Measurements from ENCODE around the gene MEG3.

Gene MEG3

DNA sequence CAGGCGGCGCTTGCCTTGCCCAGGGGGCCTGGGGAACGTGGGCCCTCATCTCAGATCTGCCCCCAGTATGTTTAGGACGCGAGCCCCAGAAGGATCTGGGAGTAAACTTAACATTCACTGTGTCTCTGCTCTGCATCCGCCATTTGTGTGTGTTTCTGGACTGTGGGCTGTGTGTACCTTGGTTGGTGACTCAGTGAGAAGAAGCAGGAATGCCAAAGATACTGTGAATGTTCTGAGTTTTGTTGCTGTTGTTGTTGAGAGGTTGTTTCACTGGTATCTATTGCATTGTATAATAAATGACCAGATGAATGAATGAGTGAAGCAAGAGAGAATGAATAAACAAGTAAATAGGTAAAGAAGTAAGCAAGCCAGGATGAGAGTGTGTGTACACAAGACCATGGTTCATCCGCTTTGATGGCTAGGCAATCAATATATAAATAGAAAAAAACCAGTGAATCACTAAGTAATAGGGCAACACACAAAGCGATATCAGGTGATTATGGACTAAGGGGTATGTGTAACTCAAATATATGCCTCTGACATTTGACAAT, 20.5 kb downstream of the MEG3 start:
- no peak for DNase-seq (ENCODE audit: low read depth in 2 of 2)

DNA sequence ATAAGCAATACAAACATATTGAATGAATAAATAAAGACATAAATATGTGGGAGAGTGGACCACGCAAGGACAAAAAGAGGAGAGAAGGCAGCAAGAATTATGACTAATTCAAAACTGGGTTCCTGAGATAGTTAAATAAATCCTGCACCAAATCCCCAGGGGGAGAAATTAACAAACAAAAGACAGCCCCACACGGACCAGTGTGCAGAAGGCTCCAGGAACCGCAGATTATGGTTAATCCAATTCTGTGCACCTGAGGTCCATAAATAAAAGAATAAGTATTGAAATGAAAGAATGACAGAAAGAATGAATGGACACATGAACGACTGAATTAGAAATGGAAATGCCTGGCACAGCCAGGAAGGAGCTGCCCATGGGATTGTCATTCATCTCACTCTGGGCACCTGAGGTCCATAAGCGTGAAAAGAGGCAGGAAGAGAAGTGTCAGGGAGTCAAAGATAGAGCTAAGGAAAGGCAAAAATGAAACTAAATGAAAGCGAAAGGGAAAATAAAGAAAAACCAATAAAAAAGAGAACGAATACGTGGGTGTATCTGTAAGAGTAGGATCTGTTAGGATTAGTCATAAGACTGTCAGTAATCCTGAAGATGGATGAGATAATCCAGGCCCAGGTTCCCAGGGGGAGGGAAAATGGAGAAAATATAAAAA, 23.3 kb downstream of the MEG3 start:
- DNase-seq (ENCODE audit: low read depth in 2 of 2): no peak

DNA sequence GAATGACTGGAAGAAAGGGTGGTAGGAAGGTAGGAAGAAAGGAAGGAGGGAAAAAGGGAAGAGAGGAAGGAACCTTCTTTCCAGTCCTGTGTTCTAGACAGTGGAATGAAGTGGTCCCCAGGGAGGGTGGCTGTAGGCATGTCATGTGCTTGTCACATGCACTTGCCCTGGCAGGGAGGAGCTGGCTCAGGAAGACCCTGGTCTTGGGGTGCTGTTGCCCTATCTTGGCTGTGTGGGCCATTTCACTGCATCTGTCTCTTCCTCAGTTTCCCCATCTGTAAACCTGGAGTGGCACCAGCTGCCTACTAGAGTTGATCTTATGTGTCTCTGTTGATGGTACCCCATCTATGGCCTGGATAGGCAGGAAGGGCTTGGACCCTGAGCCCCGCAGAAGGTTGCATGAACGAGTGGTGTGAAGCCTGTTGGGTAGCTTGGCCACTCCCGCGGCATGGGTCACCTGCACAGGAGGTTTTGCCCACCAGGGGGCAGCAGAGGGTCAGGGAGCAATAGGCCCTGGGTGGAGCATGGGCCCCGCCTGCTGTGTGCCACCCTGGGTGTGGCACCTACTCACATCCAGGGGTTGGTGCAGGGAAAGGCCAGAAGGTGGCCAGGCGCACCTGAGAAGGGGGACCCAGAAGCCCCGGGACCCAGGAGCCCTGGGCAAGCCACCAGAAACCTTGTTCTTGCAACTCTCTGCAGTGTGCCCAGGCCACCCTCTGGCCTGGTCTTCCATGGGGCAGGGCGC, 25.1 kb downstream of the MEG3 start:
- peak; percentile 75 to 79 for DNase-seq (ENCODE audit: low read depth in 2 of 2)

DNA sequence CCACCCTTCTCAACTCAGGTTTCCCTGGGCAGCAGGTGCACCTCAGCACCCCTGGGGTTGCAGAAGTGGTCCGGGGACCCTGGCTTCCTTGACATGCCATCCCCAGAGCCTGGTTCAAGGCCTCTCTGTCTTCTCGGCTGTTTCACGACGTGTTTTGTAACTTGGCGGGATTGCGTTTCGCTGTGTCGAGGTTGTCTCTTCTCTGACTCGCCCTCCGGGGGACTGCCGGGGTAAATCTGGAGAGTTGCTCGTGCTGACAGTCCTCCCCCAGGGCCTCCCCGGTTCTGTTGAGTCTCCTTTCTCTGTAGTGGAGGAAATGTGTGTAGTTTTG, 25.6 kb downstream of the MEG3 start:
- DNase-seq (ENCODE audit: low read depth in 2 of 2): no peak

DNA sequence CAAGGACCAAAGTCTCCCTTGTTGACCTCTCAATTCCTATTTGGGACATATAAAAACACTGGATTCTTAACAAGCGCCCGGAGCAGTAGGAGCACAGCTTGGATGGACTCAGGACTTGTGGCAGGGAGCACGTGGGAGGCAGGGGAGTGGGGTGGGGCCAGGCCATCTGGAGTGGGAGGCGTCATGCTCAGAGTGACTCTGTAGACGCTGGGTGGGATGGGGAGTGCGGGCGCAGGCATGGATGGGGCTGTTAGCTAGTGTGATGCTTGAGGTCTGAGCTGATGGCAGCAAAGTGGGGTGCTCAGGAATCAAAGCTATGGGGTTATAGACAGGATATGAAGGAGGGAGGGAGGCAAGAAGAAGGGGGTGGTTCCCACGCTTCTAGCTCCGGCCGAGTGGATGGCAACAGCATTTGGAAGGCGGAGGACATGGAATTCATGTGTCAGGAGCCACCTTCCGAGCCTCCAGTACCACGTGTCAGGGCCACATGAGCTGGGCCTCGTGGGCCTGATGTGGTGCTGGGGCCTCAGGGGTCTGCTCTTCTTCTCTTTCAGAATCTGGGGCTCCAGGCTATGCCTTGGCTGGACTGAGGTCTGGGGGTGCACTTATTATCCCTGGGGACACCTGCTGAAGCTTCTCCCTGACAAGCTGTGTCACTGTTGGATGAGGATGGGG, 26.2 kb downstream of the MEG3 start:
- DNase-seq (ENCODE audit: low read depth in 2 of 2): no peak

DNA sequence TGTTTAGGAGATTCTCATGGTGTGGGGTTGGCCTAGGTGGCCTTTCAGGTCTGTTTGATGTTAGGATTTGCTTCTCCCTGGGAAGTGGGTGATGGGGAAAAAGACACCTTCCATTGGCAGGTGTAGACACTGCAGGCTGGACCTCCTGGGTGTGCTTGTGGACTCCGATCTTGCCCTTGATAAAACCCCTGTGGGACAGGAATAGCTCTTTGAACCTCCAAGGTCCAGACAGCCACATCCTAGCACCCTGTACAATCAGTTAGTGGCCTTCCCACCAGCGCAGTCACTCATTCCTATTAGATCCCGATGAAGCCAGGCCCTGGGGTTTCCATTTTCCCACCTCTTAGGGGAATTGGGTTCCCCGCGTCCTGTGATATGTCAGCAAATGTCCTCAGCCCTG, 28.5 kb downstream of the MEG3 start:
- no peak for DNase-seq (ENCODE audit: low read depth in 2 of 2)

DNA sequence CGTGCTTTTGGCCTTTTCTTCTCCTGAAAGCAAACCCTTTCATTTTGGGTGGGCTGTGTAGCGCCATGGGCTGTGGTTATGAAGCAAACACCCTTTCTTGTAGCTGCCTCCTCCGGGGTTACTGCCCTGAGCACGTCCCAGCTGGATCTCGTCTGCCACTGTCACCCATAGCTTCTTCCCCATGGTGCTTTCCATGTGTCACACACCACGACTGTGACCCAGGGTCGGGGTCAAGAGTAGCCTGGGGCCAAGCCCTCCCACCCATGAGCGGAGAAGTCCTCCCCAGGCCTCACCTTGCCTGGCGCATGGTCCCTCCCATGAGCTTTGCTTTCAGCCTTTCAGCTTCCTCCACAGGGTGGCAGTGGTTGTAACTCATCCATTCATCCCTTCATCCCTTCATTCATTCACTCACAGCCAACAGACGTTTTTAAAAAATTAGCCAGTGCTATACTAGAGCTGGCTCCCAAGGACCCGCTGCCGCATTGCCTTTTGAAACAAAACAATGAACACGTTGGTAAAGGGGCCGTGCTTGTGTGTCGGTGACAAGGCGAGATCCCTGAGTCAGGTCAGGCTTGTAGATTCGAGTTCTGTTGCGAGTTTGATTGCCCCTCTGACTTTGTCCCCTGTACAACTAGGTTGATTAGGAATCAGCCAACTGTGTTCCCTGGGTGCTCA, 29.5 kb downstream of the MEG3 start:
- no peak for DNase-seq (ENCODE audit: low read depth in 2 of 2)

DNA sequence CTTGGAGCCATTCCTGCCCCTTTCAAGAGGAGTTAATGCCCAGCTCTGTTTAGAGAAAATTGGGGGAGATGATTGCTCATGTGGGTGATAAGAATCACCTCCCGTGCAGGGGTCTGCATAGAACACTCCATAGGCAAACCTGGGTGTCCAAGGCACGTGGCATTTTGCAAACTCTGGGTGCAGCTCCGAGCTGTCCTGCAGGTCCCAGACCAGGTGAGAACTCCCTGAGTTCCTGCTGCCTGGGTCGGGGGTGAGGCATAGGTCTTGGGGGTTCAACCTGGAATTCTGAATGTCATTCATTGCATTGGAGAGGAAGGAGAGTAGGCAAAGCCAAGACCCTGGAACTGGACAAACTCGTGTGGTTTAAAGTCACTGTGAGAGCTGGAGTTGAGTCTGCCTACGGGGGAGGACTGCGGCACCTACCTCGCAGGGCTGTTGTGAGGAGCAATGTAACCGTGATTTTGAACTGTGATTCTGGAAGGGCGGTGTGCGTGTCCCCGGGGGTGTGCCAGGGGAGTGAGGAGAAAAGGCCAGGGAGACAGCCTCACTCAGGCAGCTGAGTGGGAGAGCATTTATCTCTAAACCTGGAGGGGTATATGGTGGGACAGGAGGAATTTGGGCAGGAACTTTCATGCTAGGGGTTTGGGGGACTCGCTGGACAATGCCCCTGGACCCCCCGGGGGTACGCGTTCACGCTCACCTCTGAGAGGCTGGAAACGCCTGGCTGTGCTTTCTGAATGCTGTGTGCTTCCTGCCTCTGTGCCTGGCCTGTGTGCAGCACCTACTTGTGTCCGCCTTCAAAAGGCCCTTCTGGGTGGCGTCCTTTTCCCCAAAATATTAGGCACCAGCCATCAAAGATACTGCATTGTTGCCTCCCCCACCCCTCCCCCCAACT, 30.4 kb downstream of the MEG3 start:
- no peak for DNase-seq (ENCODE audit: low read depth in 2 of 2)

DNA sequence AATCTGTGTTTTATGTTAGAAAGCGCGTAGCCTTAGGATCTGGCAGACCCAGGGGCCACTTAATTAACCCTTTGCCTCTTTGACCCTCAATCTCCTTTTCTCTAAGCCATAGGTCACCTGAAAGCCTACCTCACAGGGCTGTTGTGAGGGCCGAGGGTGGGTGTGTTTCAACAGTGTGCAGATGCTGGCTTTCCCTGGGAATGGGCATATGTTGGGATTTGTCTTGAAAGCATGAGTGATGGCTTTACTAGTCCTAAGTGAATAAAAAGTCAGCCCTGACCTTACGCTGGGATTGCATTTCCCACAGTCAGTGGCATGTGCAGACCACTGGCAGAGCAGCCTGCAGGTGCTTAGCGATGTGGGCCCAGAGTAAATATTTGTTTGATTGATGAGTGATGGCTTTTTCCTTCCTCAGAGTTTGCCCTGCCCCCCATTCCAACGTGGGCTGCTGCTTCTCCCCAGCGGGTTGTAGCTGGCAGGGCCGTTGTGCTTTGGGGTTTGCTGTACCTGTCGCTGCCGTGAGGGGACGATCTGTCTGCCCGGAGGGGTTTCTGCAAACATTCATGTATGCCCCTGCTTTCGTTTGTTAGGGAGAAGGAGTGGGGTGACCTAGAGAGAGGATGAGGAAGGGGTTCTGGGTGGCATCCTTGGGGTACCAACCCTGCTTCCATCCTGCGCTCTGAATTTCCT, 31.5 kb downstream of the MEG3 start:
- DNase-seq (ENCODE audit: low read depth in 2 of 2): no peak

DNA sequence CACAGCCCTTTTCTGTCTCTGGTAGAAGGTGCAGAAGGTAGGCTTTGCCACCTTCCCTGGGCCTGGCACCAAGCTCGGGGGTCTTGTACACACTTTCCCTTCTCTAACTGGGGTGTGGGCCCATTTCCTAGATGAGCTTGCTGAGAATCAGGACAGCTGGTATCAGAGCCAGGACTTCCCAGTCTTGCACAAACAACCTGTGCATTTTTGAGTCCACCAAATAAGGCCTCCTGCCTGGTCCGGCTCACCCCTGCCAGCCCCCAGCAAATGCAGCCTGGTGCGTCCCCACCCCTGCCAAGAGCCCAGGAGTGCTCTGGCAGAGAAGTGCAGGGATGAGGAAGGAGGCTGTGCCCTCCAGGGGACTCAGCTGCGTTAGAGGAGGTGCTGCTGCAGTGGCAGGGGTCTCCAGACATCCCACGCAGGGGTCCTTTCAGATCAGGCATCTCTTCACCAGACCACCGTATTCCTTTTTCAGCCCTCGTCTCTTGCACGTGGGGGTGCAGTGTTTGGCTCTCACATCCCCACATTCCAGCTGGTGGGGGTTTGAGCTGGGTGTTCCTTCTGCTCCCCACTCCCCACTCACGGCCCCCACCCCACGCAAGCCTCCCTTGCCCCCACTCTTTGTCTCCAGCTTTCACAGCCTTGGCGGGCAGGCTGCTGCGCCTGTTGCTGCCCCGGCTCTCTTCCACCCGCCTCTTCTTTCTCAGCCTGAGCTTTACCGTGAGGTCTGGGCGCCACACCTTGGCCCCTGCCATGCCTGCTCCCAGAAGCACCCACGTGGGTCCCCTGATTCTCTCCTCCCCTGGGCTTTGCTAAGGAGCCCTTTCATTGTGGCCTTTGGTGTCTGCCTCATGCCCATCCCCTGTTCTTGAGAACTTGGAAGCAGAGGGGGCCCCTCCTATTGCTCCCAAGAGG, 32.3 kb downstream of the MEG3 start:
- no peak for DNase-seq (ENCODE audit: low read depth in 2 of 2)

DNA sequence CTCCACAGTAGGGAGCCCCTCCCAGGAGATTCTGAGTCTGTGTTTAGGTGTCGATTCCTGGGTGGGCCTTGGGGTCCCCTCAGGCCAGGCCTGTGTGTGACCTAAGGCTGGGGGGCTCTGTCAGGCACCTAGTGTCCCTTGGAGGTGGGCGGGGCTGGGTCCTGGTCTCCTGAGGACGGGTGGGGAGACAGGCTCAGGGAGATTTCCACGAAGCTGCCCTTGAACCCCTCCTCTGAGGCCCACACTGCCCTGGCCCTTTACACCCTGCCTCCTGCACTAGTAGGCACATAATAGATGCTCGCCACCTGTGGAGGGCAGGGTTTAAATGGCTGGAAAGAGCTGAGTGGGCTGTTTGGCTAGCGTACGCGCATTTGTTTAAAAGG, 32.9 kb downstream of the MEG3 start:
- DNase-seq (ENCODE audit: low read depth in 2 of 2): no peak

DNA sequence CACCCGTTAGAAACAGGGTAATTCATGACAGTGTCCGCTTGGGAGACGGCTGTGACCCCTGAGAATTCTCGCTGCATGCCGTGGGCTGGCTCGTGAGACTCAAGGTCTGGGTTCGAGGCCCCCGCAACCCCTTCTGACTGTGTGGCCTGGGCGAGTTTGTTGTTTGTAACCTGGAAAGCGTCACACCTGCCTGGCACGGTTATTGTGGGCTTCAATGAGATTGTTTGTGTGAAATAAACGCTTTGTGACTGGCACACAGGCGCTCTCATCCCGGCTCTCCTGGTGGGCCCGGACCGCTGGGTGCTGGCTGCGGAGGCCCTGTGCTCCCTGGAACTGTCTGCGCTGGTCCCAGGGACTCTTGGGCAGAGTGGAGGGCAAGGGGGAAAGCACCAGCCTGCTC, 33.9 kb downstream of the MEG3 start:
- no peak for DNase-seq (ENCODE audit: low read depth in 2 of 2)

DNA sequence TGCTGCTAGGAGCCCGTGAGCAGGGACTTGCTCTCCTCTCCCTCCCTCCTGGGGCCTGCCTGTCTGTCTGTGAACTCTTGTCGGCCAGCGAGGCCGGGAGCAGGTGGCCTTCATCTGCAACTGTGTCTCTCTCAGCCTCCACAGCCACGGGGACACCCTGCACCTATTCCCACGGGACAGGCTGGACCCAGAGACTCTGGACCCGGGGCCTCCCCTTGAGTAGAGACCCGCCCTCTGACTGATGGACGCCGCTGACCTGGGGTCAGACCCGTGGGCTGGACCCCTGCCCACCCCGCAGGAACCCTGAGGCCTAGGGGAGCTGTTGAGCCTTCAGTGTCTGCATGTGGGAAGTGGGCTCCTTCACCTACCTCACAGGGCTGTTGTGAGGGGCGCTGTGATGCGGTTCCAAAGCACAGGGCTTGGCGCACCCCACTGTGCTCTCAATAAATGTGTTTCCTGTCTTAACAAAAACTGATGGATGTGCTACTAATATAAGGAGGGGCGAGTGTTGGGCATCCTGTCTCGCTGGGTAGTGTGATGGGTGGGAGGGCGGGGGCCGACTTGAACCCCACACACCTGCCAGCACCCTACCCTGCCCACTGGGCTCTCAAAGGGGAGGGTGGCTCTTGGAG, 34.8 kb downstream of the MEG3 start:
- DNase-seq (ENCODE audit: low read depth in 2 of 2): no peak

DNA sequence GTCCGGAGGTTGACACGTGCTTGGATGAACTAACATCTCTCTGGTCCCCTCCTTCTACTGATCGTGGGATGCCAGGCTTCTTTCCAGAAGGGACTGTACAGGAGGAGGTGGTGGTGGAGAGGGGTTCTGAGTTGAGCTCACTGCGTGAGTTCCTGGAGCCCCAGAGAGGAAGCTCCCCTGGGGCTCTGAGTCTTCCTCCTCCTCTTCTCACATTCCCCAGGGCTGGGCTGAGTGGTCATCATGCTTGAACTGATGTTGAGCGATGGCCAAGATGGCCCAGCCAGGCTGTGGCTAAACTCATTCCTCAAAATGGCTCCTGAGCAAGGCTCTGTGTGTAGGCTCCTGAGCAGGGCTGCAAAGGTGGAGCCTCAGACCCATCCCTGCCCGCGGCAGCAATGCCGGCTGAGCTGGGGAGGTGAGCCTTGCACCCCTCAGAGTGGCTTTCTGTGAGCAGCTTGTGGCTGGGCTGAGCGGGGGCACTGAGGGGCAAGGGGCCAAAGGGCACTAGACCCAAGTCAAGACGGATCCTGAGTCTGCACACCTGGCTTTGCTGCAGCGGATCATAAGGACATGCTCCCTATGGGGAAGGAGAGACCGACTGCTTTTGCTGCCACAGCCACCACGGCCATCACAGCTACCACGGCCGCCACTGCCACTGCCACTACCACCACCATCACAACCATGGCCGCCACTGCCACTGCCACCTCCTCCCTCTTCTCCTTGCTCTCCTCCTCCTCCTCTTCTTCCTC, 35.4 kb downstream of the MEG3 start:
- no peak for DNase-seq (ENCODE audit: low read depth in 2 of 2)

DNA sequence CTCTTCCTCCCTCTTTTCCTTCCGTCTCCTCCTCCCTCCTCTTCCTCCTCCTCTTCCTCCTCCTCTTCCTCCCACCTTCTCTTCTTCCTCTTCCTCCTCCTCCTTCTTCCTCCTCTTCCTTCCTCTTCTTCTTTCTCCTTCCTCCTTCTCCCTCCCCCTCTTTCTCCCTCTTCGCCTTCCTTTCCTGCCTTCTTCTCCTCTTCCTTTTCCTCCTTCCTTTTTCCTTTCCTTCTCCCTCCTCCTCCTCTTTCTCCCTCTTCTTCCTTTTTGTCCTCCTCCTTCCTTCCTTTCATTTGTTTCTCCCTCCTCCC, 36.0 kb downstream of the MEG3 start:
- no peak for DNase-seq (ENCODE audit: low read depth in 2 of 2)

DNA sequence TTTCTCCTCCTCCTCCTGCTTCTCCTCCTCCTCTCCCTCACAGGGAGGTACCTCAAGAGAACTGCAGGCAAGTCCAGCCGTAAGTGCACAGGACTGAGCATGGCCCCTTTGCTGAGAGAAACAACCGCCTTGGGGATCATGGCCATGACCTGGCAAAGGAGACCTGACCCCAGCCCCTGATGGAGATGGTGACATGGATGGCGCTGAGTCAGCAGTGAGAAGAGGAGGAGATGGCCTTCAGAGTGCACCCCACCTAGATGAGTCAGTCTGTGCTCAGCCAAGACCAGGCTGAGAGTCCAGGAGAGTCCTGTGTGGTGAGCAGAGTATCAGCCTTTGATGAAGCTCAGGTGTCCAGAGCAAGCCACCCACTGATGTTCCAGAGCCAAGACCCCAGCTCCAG, 36.4 kb downstream of the MEG3 start:
- no peak for DNase-seq (ENCODE audit: low read depth in 2 of 2)

DNA sequence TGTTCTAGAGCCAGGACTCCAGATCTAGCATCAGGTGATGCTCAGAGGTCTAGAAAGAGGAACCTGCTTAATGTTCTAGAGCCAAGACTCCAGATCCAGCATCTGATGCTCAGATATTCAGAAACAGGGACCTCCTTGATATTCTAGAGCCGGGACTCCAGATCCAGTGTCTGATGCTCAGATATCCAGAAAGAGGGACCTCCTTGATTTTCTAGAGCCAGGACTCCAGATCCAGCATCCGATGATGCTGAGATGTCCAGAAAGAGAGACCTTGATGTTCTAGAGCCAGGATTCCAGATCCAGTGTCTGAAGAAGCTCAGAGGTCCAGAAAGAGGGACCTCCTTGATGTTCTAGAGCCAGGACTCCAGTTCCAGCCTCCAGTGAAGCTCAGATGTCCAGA, 36.9 kb downstream of the MEG3 start:
- no peak for DNase-seq (ENCODE audit: low read depth in 2 of 2)

DNA sequence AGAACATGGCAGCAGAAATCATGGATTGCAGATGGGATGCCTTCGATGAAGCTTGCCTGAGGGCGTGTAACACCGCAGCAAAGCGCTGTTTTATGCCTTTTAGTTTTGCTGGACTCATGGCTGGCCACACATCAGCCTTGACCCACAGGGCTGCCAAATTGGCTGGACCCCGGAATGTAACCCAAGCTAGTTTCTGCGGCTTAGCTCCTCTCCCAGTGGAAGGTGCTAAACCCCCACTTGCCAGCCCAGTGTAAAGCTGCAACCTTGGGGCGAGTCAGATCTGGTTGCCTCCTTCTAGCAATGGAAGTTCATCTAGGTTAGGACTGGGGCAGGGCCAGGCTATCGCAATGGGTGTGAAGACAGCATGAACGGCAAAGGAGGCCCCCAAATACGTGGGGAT, 38.3 kb downstream of the MEG3 start:
- DNase-seq (ENCODE audit: low read depth in 2 of 2): no peak

All from stimulated activated CD8-positive, alpha-beta memory T cell treated with anti-CD3 and anti-CD28 coated beads, Interleukin-2, amount 100 ng/mL, for 48 hours (primary cell).